Esophagus squamous epithelium (tissue), 5 donors: ENCODE measurements around the gene ZNF407. TPM values are rescaled to one million over a fixed set of nuclear protein-coding genes. Genes with fewer than 3 reads are reported as not detected.

Source experiments
- DNase-seq: peaks from one replicate; lab custom pipeline; 2025; lab: John Stamatoyannopoulos, UW
- H3K27ac ChIP-seq, 4 donors: fragments of 200-600 bp; sonication (generic); one replicate each; pipeline ENCODE4 v1.5.1; 2016 to 2019; ENCODE audit warnings: mild to moderate bottlenecking in 1 of 4
- H3K27me3 ChIP-seq, 4 donors: fragments of 200-600 bp; sonication (generic); 1 replicate in 3 of 4; 2 replicates in 1 of 4; pipeline versions ENCODE4 v1.5.1 to v1.6.0; 2017 to 2021; ENCODE audit warnings: antibody characterized with exemption in 1 of 4
- H3K36me3 ChIP-seq, 3 donors: fragments of 200-600 bp; sonication (generic); one replicate each; pipeline ENCODE4 v1.5.1; 2016 to 2019
- H3K4me1 ChIP-seq, 3 donors: fragments of 200-600 bp; sonication (generic); one replicate each; pipeline ENCODE4 v1.5.1; 2017 to 2019
- H3K4me3 ChIP-seq, 4 donors: fragments of 200-600 bp; sonication (generic); 1 replicate in 3 of 4; 2 replicates in 1 of 4; pipeline ENCODE4 v1.5.1; 2016 to 2019; ENCODE audit warnings: mild to moderate bottlenecking in 2 of 4, moderate library complexity in 1 of 4
- H3K9me3 ChIP-seq, 3 donors: fragments of 200-600 bp; sonication (generic); one replicate each; pipeline ENCODE4 v1.5.1; 2016 to 2019
- CTCF ChIP-seq, 6 experiments: fragments of 450-650 bp in 4 of 6; fragments of 200-600 bp in 2 of 6; sonication (generic) in 2 of 6; IDR thresholded peaks; one replicate each; pipeline ENCODE4 v1.5.1; 2016 to 2019; ENCODE audit warnings: antibody characterized with exemption in 6 of 6, mild to moderate bottlenecking in 4 of 6, moderate library complexity in 4 of 6
- POLR2A ChIP-seq, 4 donors: fragments of 450-650 bp; IDR thresholded peaks; one replicate each; pipeline ENCODE4 v1.6.1; 2017; ENCODE audit warnings: antibody characterized with exemption in 4 of 4, mild to moderate bottlenecking in 4 of 4, moderate library complexity in 3 of 4
- WGBS, 2 donors: methylation state at CpG; one replicate each; pipeline ENCODE4 v1.1.5; 2018; 5-methylcytosine and 5-hydroxymethylcytosine counted together
- intact Hi-C: fragments of 100-400 bp; cut with DNase I; formaldehyde crosslinking; loops from one replicate; pipeline ENCODE4 v1.15.0; 2022
- total RNA-seq, 4 donors: library from RNA; depleted of rRNA; stranded (reverse); fragments of >200 nt; gene quantifications; one replicate each; pipeline ENCODE4 v1.1.0, GENCODE V29; 2016
- donor health status: DM: yes; HTN: yes; CAD: no.

ZNF407 gene
- total RNA-seq, 4 donors from 2014 or later, result 6.4 to 21.2 (median 13.1) TPM

- no peak for TF ChIP-seq POLR2A (IDR thresholded peaks at IDR 0.05)
- TF ChIP-seq CTCF (IDR thresholded peaks at IDR 0.05), result no peak
- intact Hi-C loops, result no loop called here
- H3K9me3 ChIP-seq, result no peaks in the 10 kb centered on the region
- no peak for DNase-seq
- H3K36me3 ChIP-seq, result no peaks in the 10 kb centered on the region
- H3K27me3 ChIP-seq, result no peaks in the 10 kb centered on the region
- H3K27ac ChIP-seq, result no peak overlapping the region
- H3K4me3 ChIP-seq, result no peak overlapping the region
- H3K4me1 ChIP-seq, result peaks cover 0 to 13% (median 0%) of the 10 kb centered on the region in 3 donors
- 56 to 63% methylated on average over 2 of the region's 2 CpGs for WGBS, 2 donors
Measured at GRCh38 chr18:75003039-75003438, 405.4 kb downstream of the ZNF407 start.

GRCh38 chr18:75003764-75004690 lies 406.4 kb downstream of the ZNF407 start:
- Histone ChIP-seq H3K27me3 (no peaks in the 10 kb centered on the region), H3K36me3 (no peaks in the 10 kb centered on the region), H3K4me1 (peaks cover 0 to 13% (median 0%) of the 10 kb centered on the region in 3 donors), H3K4me3 (no peak overlapping the region), H3K9me3 (no peaks in the 10 kb centered on the region), H3K27ac (peak overlapping the region in 1 of 4 donors; percentile 12)
- intact Hi-C loops, result no loop called here
- 92 to 95% methylated on average over 21 of the region's 23 CpGs for WGBS, 2 donors
- no peak for DNase-seq
- TF ChIP-seq CTCF (IDR thresholded peaks at IDR 0.05) (no peak), POLR2A (IDR thresholded peaks at IDR 0.05) (no peak)

GRCh38 chr18:75005626-75006025 lies 408.0 kb downstream of the ZNF407 start:
- intact Hi-C loops, result no loop called here
- TF ChIP-seq POLR2A (IDR thresholded peaks at IDR 0.05), result no peak
- no peak for TF ChIP-seq CTCF (IDR thresholded peaks at IDR 0.05)
- Histone ChIP-seq H3K36me3 (no peaks in the 10 kb centered on the region), H3K27me3 (no peaks in the 10 kb centered on the region), H3K9me3 (no peaks in the 10 kb centered on the region), H3K4me1 (peaks cover 0 to 13% (median 0%) of the 10 kb centered on the region in 3 donors), H3K4me3 (no peak overlapping the region), H3K27ac (no peak overlapping the region)
- DNase-seq, result no peak
- WGBS, 2 donors, result 72% methylated on average over 6 to 8 of the region's 8 CpGs

GRCh38 chr18:75008186-75008585 lies 410.5 kb downstream of the ZNF407 start:
- Histone ChIP-seq H3K27me3 (no peaks in the 10 kb centered on the region), H3K27ac (no peak overlapping the region), H3K9me3 (no peaks in the 10 kb centered on the region), H3K36me3 (no peaks in the 10 kb centered on the region), H3K4me3 (no peak overlapping the region), H3K4me1 (peaks cover 0 to 8% (median 0%) of the 10 kb centered on the region in 3 donors)
- TF ChIP-seq POLR2A (IDR thresholded peaks at IDR 0.05) (no peak), CTCF (IDR thresholded peaks at IDR 0.05) (no peak)
- intact Hi-C loops, result no loop called here
- WGBS, 2 donors, result 85 to 91% methylated on average over 5 of the region's 5 CpGs
- DNase-seq, result no peak

- no peaks in the 10 kb centered on the region for H3K9me3 ChIP-seq
- H3K4me1 ChIP-seq, result no peaks in the 10 kb centered on the region
- DNase-seq, result no peak
- intact Hi-C loops, result no loop called here
- TF ChIP-seq CTCF (IDR thresholded peaks at IDR 0.05), result no peak
- no peak for TF ChIP-seq POLR2A (IDR thresholded peaks at IDR 0.05)
- no peaks in the 10 kb centered on the region for H3K27me3 ChIP-seq
- H3K4me3 ChIP-seq, result no peak overlapping the region
- no peaks in the 10 kb centered on the region for H3K36me3 ChIP-seq
- 27 to 32% methylated on average over 2 of the region's 2 CpGs for WGBS, 2 donors
- H3K27ac ChIP-seq, result no peak overlapping the region
Measured at GRCh38 chr18:75009296-75009695, 411.6 kb downstream of the ZNF407 start.
